HG02970 (cell line): ENCODE data around the gene POMGNT2.

ENCODE experiments used
- ATAC-seq: cut with Tn5 transposase; IDR thresholded peaks from one replicate; pipeline ENCODE4 v1.9.1; 2021; ENCODE audit warnings: mild to moderate bottlenecking, moderate library complexity, moderate number of reproducible peaks; ENCODE audit not compliant: unreplicated experiment, low FRiP score

Gene POMGNT2

GRCh38 chr3:43104039-43104438 is 1.8 kb downstream of the POMGNT2 start:
- no peak for ATAC-seq

DNA sequence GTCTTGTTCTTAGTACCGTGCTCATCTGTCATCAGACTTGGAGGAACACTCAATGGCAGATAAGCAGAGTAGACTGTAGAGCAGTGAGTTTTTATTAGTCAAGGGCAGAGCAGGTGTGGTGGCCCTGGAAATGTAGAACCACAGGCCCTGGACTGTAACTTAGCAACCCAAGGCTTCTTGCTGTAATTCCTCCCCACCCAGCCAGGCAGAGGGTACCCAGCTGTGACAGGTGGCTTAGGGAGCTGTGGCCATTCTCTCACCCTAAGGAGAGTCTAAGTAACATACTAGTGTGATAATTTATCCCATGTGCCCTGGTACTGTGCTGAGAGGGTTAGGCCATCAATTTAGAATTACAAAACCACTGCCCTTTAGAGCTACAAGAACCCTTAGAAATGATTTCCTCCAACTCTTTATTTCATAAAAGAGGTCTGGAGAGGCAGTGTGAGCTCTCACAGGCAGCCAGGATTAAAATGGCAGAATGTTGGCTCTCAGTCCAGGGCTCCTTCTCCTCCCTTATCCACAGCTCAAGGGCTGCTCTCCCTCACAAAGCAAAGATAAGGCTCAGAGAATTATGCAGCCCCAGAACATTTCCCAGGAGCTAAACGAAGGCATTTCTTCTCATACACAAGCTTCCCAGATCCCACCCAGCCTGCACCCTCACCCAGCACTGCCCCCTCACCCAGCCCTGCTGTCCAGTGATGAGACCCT is 3.0 kb downstream of the POMGNT2 start:
- no peak for ATAC-seq

- no peak for ATAC-seq
These were observed 7.1 kb downstream of the POMGNT2 start for GRCh38 chr3:43098761-43099160.

GRCh38 chr3:43097400-43098080 is 8.3 kb downstream of the POMGNT2 start:
- ATAC-seq, result no peak

GRCh38 chr3:43096761-43097160 is 9.1 kb downstream of the POMGNT2 start:
- no peak for ATAC-seq

DNA sequence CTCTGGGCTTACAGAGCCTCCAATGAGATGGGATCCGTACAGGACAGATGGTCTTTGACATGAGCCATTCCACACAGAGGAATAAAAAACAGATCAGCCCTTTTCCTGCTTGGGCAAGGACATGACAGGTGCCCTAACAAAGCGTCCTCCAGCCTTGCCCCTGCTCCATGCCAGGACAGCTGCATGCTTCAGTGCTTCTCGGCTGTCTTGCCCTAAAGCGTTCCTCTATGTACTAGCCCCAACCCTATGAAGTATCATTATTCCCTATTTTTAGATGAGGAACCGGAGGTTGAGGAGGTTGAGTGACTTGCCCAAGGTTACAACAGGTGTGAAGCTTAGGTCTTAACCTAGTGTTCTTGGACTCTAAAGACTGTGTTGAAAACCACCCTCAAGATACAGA is 10.5 kb downstream of the POMGNT2 start:
- no peak for ATAC-seq

- ATAC-seq, result no peak
These were observed 11.0 kb downstream of the POMGNT2 start for GRCh38 chr3:43094851-43095250.

DNA sequence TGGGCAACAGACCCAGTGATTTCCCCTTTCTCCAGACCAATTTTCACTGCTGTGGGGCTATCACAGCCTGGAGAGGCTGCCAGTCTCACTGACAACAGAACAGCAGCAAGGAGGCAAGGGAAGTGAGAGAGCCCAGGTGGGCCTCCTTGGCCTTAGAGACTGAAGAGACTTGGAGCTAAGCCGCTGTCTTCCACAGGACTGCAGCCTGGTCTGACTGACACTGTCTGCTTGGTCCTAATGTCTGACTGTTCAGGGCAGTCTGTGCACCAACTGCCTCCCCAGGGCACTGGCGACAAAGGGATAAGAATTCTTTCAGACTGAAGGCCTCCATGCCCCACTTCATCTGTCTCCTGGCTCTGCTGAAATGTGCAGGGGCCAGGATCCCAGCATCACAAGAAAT is 11.5 kb downstream of the POMGNT2 start:
- no peak for ATAC-seq

- ATAC-seq, result no peak
These were observed 11.9 kb downstream of the POMGNT2 start for GRCh38 chr3:43093974-43094373.

GRCh38 chr3:43093006-43093405 is 12.9 kb downstream of the POMGNT2 start:
- no peak for ATAC-seq

- ATAC-seq, result no peak
These were observed 14.4 kb downstream of the POMGNT2 start for GRCh38 chr3:43091481-43091880.

- no peak for ATAC-seq
These were observed 15.6 kb downstream of the POMGNT2 start for GRCh38 chr3:43090238-43090637.

- no peak for ATAC-seq
These were observed 16.8 kb downstream of the POMGNT2 start for GRCh38 chr3:43089081-43089480.

- ATAC-seq, result no peak
These were observed 18.6 kb downstream of the POMGNT2 start for GRCh38 chr3:43087249-43087776.

GRCh38 chr3:43086460-43087165 is 19.3 kb downstream of the POMGNT2 start:
- ATAC-seq, result no peak

GRCh38 chr3:43082457-43082856 is 23.4 kb downstream of the POMGNT2 start:
- ATAC-seq, result no peak

- no peak for ATAC-seq
These were observed 24.1 kb downstream of the POMGNT2 start for GRCh38 chr3:43081796-43082195.

DNA sequence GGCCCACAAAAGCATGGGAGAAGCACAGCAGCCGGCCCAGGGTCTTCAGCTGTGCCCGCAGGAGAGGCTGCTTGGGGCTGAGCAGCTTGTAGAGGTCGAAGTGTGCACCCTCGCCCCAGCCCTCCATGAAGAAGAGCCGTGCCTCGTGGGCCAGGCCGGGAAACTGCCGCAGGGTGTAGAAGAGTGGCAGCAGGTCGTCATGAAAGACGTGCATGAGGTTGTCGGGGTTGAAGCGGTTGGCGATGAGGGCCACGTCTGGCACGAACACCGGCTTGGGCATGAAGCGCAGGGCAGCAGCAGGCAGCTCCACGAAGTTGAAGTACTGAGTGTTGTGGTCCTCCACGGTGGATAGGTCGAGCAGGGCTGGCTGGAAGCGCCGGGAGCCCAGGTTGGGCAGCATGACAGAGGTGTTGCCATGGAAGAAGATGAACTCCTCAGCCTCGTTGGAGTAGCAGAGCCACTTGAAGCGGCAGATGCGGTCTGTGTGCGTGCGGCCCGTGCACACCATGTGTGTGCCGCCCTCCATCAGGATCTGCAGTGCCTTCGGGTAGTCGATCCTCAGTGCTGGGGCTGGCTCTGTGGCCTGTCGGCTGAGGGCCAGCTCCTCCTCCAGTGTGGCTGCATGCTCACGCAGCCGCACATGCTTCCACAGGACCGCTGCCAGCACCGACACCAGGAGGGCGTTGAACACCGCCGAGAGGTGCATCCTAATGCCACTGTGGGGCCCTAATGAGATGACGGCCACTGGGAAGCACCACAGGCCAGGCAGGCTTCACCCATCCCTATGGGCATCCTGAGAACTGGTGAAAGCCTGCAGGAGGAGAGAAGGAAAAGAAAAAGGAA is 24.9 kb downstream of the POMGNT2 start:
- no peak for ATAC-seq

- no peak for ATAC-seq
These were observed 26.1 kb downstream of the POMGNT2 start for GRCh38 chr3:43079536-43080332.

GRCh38 chr3:43077707-43078106 is 28.2 kb downstream of the POMGNT2 start:
- ATAC-seq, result no peak
